ENCODE data around the gene PSMF1.

PSMF1 gene

DNA sequence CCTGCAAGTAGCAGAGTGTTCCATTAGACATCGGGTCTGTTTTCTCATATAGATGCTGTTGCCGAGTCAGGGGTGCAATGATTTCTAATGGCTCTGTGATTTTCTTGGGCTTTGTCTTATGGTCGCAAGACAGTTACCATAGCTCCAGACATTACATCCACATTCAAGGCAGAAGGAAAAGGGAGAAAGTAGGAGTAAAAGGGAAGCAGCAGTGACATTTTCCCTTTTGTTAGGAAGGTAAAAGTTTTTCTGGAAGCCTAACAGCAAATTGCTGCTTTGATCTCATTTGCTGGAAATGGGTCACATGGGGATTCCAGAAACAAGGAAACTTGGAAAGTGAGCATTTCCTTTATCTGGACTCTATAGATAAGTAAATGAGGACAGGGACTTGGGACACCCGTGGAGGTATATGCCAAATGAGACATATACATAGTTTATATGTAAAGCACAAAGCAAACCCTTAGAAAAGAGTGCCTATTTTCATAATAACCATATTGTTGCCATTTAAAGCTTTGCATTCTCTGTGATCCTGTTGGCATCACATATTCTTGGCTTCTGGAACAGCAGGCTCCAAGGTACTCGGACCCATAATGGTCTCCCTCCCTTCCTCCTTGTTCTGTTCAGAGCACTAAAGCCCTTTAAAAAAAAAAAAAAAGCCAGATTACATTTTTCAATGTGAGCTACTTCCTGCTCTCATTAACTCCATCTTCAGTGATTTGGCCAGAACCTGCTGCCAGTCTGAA is 84.5 kb downstream of the PSMF1 start, which contains the start of gene C20orf202:
Gene C20orf202, plus strand, starts transcription at position 693 of the 743 bp plus-strand sequence. CDS start 132 bp downstream, outside the sequence.
- Mint-ChIP-seq H3K27ac (no peak within 1 kb of the TSS), H3K9me3 (no peaks in the 10 kb centered on the region), H3K4me3 (no peak within 1 kb of the TSS)

GRCh38 chr20:1203630-1204029 is 85.2 kb downstream of the PSMF1 start:
- Mint-ChIP-seq H3K4me3 (no peak overlapping the region), H3K27me3 (no peaks in the 10 kb centered on the region), H3K9me3 (no peaks in the 10 kb centered on the region), H3K36me3 (ENCODE audit: low read depth) (no peaks in the 10 kb centered on the region), H3K27ac (no peak overlapping the region), H3K4me1 (ENCODE audit: low read depth) (peaks cover 5% of the 10 kb centered on the region)
- DNase-seq: no peak

More for the DNA sequence above, 84.5 kb downstream of the PSMF1 start, which contains the start of gene C20orf202:
- no peak for DNase-seq
- Mint-ChIP-seq H3K36me3 (ENCODE audit: low read depth) (no peaks in the 10 kb centered on the region), H3K4me1 (ENCODE audit: low read depth) (peaks cover 5% of the 10 kb centered on the region), H3K27me3 (no peaks in the 10 kb centered on the region)

GRCh38 chr20:1204113-1204512 is 85.7 kb downstream of the PSMF1 start:
- H3K9me3 Mint-ChIP-seq: no peaks in the 10 kb centered on the region
- no peaks in the 10 kb centered on the region for H3K36me3 Mint-ChIP-seq (ENCODE audit: low read depth)
- no peak for DNase-seq
- H3K4me1 Mint-ChIP-seq (ENCODE audit: low read depth): peaks cover 5% of the 10 kb centered on the region
- no peaks in the 10 kb centered on the region for H3K27me3 Mint-ChIP-seq
- no peak overlapping the region for H3K27ac Mint-ChIP-seq
- no peak overlapping the region for H3K4me3 Mint-ChIP-seq

GRCh38 chr20:1204576-1204975 is 86.2 kb downstream of the PSMF1 start:
- H3K27ac Mint-ChIP-seq: no peak overlapping the region
- H3K27me3 Mint-ChIP-seq: no peaks in the 10 kb centered on the region
- H3K9me3 Mint-ChIP-seq: no peaks in the 10 kb centered on the region
- H3K4me1 Mint-ChIP-seq (ENCODE audit: low read depth): peaks cover 5% of the 10 kb centered on the region
- H3K4me3 Mint-ChIP-seq: no peak overlapping the region
- no peaks in the 10 kb centered on the region for H3K36me3 Mint-ChIP-seq (ENCODE audit: low read depth)
- DNase-seq: no peak

DNA sequence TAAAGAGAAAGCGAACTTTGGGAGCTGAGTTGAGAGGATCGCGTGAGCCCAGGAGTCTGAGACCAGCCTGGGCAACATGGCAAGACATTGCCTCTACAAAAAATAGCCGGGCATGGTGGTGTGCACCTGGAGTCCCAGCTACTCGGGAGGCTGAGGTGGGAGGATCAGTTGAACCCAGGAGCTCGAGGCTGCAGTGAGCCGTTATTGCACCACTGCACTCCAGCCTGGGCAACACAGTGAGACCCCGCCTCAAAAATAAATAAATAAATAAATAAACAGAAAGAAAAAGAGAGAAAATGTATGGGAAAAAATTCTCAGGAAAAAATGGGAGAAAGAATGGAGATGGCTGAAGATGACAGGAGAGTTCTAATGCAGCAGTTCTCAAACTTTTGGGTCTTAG is 87.4 kb downstream of the PSMF1 start:
- no peak for DNase-seq
- Mint-ChIP-seq H3K4me1 (ENCODE audit: low read depth) (no peaks in the 10 kb centered on the region), H3K27ac (no peak overlapping the region), H3K27me3 (no peaks in the 10 kb centered on the region), H3K36me3 (ENCODE audit: low read depth) (no peaks in the 10 kb centered on the region), H3K9me3 (no peaks in the 10 kb centered on the region), H3K4me3 (no peak overlapping the region)

DNA sequence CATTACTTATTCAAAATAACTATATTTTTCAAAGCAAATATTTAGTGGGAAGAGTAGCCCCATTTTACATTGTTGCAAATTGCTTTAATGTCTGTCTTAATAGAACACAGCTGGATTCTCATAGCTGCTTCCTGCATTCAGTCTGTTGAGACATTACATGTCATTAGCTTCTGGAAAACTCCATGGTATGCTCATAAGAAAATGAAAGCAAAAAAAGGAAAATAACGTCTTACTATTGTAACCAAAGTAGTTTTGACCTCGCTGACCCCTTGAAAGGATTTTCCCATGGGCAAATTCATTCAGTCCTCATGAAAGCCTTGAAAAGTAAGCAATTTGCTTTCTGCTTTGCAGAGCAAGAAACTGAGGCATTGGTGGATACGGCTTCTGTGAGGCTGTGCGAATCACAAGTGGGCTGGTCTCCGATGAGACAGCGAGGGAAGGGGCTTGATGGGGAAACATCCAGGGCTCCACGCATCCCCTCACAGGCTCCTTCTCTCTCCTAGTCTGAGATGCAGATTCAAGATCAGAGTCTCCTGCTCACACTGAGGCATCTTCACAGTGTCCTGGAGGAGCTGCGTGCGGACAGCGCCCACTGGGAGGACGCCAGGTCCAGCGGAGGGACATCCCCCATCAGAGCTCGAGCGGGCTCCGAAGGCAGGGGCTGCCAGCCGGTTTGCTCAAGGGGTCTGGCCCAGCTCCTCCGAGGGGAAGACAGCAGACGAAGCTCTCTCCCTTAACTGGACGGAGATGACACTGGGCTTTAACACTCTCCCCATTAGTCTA is 88.2 kb downstream of the PSMF1 start:
- DNase-seq: no peak
- H3K9me3 Mint-ChIP-seq: no peaks in the 10 kb centered on the region
- H3K27me3 Mint-ChIP-seq: no peaks in the 10 kb centered on the region
- H3K4me3 Mint-ChIP-seq: no peak overlapping the region
- no peaks in the 10 kb centered on the region for H3K36me3 Mint-ChIP-seq (ENCODE audit: low read depth)
- H3K4me1 Mint-ChIP-seq (ENCODE audit: low read depth): no peaks in the 10 kb centered on the region
- H3K27ac Mint-ChIP-seq: no peak overlapping the region

DNA sequence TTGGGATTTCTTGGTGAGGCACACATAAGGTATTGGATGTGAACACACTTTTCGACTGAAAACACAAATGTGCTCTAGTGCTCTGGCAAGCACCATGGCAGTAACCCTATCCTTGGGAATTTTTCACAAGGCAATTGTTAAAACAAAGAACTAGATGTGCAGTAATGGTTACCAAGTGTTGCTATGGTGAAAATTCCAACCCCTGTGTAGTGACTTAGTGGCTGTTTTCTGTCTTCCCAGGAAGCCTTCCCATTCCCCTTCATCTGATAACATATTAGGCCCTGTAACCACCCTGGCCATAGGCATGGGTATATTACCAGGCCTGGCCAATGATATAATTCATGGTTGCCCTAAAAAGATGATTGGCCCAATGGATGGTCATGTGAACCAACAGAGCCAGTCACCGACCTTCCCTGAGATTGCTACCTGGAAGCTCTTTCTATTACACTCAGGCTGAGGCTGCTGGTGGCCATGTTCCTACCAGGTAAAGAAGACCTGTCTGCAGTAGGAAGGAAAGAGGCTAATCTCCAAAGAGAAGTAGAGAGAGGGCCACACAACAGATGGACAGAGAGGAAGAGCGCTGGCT is 89.0 kb downstream of the PSMF1 start:
- no peak overlapping the region for H3K4me3 Mint-ChIP-seq
- no peak overlapping the region for H3K27ac Mint-ChIP-seq
- no peaks in the 10 kb centered on the region for H3K9me3 Mint-ChIP-seq
- peaks cover under 1% of the 10 kb centered on the region for H3K4me1 Mint-ChIP-seq (ENCODE audit: low read depth)
- DNase-seq: no peak
- no peaks in the 10 kb centered on the region for H3K36me3 Mint-ChIP-seq (ENCODE audit: low read depth)
- no peaks in the 10 kb centered on the region for H3K27me3 Mint-ChIP-seq

DNA sequence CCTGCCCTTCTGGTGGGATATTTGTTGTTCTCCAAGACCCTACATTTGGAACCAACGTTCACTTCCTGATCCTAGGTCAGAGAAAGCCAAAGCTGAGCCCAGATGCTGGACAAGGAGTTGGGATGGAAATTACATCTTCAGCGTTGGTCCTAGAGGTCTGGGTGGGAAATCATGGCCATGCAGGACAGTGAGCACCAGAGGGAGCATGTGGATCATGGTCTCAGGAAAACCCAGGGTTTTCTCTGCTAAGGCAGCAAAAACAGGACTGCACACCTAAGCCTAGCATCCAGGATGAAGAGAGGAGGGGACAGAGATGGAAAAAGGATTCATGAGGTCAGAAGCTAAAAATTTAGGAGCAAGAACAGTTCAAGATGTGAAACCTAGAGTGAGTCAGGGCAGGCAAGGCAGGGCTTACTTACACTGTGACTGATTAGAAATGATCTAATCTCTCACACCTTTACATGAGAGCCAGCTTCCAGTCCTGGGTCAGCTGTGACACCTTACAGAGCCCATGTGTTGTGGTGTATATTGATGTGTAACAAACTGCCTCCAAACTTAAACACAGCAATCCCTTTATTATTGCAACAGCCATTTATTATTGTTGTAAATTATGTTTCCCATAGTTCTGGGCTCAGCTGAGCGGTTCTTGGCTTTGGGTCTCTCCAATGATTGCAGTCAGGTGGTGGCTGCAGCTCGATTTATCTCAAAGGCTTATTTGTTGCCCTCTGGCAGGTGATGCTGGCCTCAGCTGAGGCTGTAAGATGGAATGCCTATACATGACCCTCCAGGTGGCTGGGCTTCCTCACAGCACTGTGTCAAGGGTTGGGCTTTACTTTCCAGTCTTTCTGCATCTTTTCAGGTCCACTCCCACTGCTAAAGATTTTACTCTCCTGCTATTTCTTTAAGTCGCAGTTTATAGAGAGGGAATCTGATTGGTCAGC is 91.3 kb downstream of the PSMF1 start:
- no peak overlapping the region for H3K27ac Mint-ChIP-seq
- no peaks in the 10 kb centered on the region for H3K9me3 Mint-ChIP-seq
- H3K4me3 Mint-ChIP-seq: no peak overlapping the region
- H3K27me3 Mint-ChIP-seq: no peaks in the 10 kb centered on the region
- no peak for DNase-seq
- H3K36me3 Mint-ChIP-seq (ENCODE audit: low read depth): no peaks in the 10 kb centered on the region
- H3K4me1 Mint-ChIP-seq (ENCODE audit: low read depth): peaks cover 18% of the 10 kb centered on the region

DNA sequence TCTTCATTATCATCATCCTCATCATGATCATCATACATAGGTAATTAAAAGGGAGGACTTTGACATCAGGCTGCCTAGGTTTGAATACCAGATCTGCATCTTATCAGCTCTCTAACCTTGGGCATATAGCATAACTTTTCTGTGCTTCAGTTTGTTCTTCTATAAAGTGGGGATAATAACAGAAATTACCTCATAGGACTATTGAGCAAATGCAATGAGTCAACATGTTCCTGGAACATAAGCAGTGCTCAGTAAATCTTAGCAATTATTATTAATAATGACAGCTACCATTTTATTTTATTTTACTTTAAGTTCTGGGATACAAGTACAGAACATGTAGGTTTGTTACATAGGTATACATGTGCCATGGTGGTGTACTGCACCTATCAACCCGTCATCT is 92.1 kb downstream of the PSMF1 start:
- Mint-ChIP-seq H3K4me1 (ENCODE audit: low read depth) (peaks cover 26% of the 10 kb centered on the region), H3K27me3 (no peaks in the 10 kb centered on the region)

DNA sequence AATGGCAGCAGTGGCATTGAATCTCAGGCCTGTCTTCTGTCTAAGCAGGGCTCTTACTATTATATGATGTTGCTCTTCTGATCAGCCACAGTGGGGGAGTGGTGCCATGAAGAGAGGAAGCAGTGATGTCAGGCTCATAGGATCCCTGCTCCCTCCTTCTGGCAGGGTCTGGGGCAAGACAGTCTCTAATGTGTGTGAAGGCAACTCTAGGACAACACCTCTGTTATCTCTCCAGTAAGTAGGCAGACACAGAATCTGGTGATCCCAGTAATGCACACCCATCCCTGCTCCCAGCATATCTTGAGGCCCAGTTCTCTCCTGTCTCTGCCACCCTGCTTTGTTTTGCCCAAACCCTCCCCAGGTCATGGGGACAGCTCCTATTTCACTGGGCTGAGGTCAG is 93.6 kb downstream of the PSMF1 start:
- no peaks in the 10 kb centered on the region for H3K27me3 Mint-ChIP-seq
- peaks cover 40% of the 10 kb centered on the region for H3K4me1 Mint-ChIP-seq (ENCODE audit: low read depth)
- no peak overlapping the region for H3K27ac Mint-ChIP-seq
- H3K4me3 Mint-ChIP-seq: no peak overlapping the region
- no peak for DNase-seq
- H3K9me3 Mint-ChIP-seq: no peaks in the 10 kb centered on the region
- no peaks in the 10 kb centered on the region for H3K36me3 Mint-ChIP-seq (ENCODE audit: low read depth)

More for the DNA sequence above, 92.1 kb downstream of the PSMF1 start:
- no peak overlapping the region for H3K4me3 Mint-ChIP-seq
- no peaks in the 10 kb centered on the region for H3K9me3 Mint-ChIP-seq
- H3K36me3 Mint-ChIP-seq (ENCODE audit: low read depth): no peaks in the 10 kb centered on the region
- no peak overlapping the region for H3K27ac Mint-ChIP-seq
- DNase-seq: no peak

GRCh38 chr20:1212607-1213396 is 94.4 kb downstream of the PSMF1 start:
- no peak overlapping the region for H3K27ac Mint-ChIP-seq
- H3K36me3 Mint-ChIP-seq (ENCODE audit: low read depth): no peaks in the 10 kb centered on the region
- H3K4me3 Mint-ChIP-seq: no peak overlapping the region
- peaks cover 45% of the 10 kb centered on the region for H3K4me1 Mint-ChIP-seq (ENCODE audit: low read depth)
- no peaks in the 10 kb centered on the region for H3K9me3 Mint-ChIP-seq
- H3K27me3 Mint-ChIP-seq: no peaks in the 10 kb centered on the region
- peak; percentile 73 for DNase-seq

DNA sequence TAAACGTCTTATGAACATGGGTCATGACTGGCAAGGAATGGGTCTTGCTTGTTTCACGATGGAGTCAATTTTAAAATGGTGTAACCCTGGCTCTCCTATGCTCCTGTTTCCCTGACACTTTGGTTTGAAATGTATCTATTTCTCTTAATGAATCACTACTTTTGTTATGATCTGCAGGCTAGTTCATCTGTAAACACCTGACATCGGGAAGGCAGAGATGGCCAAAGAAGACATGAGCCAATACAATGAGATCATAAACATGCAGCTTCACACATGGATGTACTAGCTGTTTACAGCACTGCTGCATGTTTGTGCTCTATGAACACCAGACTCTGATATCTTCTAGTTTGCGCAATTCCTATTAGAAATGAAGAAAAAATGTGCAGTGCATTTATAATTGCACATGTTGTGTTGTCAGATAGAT is 96.4 kb downstream of the PSMF1 start:
- no peak overlapping the region for H3K4me3 Mint-ChIP-seq
- peaks cover 45% of the 10 kb centered on the region for H3K4me1 Mint-ChIP-seq (ENCODE audit: low read depth)
- no peaks in the 10 kb centered on the region for H3K36me3 Mint-ChIP-seq (ENCODE audit: low read depth)
- H3K27ac Mint-ChIP-seq: peak overlapping the region; percentile 96
- no peaks in the 10 kb centered on the region for H3K9me3 Mint-ChIP-seq
- DNase-seq: no peak
- no peaks in the 10 kb centered on the region for H3K27me3 Mint-ChIP-seq

- Mint-ChIP-seq H3K27ac (peak overlapping the region; percentile 96), H3K27me3 (no peaks in the 10 kb centered on the region), H3K36me3 (ENCODE audit: low read depth) (no peaks in the 10 kb centered on the region), H3K9me3 (no peaks in the 10 kb centered on the region), H3K4me3 (peak overlapping the region; percentile 59), H3K4me1 (ENCODE audit: low read depth) (peaks cover 45% of the 10 kb centered on the region)
- peak; percentile 51 for DNase-seq
These were observed 97.2 kb downstream of the PSMF1 start for GRCh38 chr20:1215386-1216170.
